Left hindlimb (tissue), 1 donor: ENCODE data around the gene IMPG1.

Experiments
- DNase-seq: peaks from one replicate; pipeline ENCODE4 v3.0.0-alpha.2; 2018

Gene IMPG1, protein sequence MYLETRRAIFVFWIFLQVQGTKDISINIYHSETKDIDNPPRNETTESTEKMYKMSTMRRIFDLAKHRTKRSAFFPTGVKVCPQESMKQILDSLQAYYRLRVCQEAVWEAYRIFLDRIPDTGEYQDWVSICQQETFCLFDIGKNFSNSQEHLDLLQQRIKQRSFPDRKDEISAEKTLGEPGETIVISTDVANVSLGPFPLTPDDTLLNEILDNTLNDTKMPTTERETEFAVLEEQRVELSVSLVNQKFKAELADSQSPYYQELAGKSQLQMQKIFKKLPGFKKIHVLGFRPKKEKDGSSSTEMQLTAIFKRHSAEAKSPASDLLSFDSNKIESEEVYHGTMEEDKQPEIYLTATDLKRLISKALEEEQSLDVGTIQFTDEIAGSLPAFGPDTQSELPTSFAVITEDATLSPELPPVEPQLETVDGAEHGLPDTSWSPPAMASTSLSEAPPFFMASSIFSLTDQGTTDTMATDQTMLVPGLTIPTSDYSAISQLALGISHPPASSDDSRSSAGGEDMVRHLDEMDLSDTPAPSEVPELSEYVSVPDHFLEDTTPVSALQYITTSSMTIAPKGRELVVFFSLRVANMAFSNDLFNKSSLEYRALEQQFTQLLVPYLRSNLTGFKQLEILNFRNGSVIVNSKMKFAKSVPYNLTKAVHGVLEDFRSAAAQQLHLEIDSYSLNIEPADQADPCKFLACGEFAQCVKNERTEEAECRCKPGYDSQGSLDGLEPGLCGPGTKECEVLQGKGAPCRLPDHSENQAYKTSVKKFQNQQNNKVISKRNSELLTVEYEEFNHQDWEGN

GRCh38 chr6:76072562-76072961 is at the start of gene IMPG1:
IMPG1 (minus strand) TSS chr6:76072662; CDS start chr6:76072488, 174 bp downstream.
- DNase-seq: no peak

DNA sequence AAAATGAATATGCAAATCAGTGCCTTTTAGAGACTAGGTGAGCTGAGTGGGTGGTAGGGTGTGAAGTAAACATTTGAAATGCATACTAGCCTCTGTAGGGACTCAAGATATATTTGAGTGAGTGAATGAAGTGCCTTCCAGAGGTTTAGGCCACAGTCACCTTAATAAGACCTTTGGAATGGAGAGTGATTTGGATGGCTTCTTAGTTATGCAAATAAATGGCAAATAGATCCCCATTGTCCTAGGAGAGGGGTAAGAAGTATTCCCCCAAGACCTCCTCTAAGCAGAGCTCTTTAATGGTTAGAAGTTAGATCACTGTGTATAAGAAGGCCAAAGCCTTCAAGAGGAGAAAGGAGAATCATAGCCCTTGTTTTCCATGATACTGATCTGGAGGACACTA is 47.8 kb upstream of the IMPG1 start:
- DNase-seq: no peak

- DNase-seq: no peak
Observed at GRCh38 chr6:76073281-76073680, 819 bp upstream of the IMPG1 start.

- DNase-seq: no peak
Observed at GRCh38 chr6:76057469-76057868, 15.0 kb downstream of the IMPG1 start.

DNA sequence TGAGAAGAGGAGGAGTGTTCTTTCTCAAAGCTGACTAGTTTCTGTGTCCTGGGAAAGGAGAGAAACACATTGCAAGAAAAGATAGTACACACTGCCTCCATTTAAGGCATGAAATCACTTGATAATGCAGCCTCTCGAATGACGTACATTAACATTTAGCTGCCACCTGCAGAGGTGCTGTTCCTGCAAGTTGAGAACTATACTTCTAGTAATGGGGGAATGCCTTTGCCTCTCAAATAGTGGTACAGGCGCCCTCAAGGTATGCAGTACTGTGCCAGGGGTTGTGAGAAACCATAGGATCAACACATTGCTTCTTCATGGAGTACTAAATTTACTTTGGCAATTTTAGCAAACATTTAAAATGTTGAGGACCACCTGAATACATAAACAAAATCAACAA is 20.1 kb downstream of the IMPG1 start:
- no peak for DNase-seq

DNA sequence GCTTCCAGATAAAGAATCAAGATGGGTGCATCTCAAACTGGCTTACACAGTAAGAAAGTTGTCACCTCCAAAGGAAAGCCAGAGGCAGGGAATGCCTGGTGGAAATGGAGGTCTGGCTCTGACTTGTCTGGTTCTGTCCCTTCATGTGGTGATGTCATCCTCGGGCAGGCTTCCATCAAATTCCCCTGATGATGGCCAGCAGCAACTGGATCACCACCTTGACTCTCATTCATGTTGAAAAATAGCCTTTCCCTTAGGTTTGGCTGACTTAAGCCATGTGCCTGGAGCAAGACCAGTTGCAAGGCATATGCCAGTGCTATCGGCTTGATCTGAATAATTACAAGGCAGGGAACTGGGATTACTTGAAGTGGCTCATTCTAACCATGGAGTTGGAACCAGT is 28.8 kb downstream of the IMPG1 start:
- no peak for DNase-seq

GRCh38 chr6:76035713-76036112 is 36.7 kb downstream of the IMPG1 start:
- no peak for DNase-seq

GRCh38 chr6:76026101-76026500 is 46.4 kb downstream of the IMPG1 start:
- no peak for DNase-seq

GRCh38 chr6:76014626-76015530 is 57.6 kb downstream of the IMPG1 start:
- no peak for DNase-seq

GRCh38 chr6:76004202-76004601 is 68.3 kb downstream of the IMPG1 start:
- no peak for DNase-seq

- no peak for DNase-seq
Observed at GRCh38 chr6:76003686-76004085, 68.8 kb downstream of the IMPG1 start.

- DNase-seq: no peak
Observed at GRCh38 chr6:76003113-76003512, 69.3 kb downstream of the IMPG1 start.

DNA sequence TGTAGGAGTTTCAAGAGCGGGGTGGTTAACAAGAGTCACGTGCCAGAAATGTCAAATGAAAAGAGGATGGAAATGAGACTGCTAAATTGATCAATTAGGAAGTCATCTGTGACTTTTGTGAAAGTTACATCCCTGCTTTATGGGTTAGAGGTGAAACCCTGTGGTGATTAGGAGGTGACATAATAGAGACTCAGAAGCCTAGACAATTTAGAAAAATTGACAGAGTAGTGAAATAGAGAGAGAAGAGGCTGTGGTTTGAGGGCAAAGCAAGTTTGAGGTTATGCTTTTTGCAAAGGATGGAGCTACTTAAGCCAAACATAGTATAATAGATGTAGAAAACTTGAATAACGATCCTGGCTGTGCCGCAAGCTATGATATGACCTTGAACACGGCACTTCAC is 71.8 kb downstream of the IMPG1 start:
- DNase-seq: no peak

- DNase-seq: no peak
Observed at GRCh38 chr6:75997696-75998095, 74.8 kb downstream of the IMPG1 start.

DNA sequence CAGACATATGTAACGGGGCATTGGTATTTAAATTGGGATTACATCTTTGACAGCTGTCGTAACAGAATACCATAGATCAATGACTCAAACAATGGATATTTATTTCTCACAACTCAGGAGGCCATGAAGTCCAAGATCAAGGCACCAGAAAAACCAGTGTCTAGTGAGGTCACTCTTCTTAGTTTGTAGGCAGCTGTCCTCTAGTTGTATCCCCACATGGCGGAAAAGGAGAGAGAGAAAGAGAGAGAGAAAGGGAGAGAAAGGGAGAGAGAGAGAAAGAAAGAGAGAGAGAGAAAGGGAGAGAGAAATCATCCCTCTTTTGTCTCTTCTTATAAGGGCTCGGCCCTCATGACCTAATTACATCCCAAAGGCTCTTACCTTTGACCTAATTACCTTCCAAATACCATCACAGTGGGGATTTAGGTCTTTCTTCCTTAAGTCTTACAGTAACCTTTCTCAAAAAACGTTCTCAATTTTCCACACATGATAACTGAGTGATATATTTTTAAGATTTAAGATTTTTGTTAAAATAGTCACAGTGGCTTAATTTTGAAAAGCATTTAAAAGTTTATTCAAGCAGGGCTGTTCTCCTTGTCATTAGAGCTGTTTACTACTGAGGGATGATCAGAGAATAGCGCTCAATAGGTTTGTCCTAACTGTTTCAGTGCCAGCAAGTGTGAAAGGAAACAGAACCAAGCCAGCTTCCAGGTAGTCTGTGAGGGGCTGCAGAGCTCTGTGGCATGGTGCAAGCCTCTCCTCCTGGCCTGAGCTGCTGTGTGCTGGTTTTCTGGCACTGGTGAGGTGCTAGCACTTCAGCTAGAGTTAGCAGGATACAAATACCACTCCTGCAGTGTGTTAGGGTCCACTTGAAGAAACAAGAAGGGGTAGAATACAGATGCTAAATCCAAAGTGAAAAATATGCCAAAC is 79.0 kb downstream of the IMPG1 start:
- DNase-seq: no peak

GRCh38 chr6:75991941-75992340 is 80.5 kb downstream of the IMPG1 start:
- no peak for DNase-seq

- no peak for DNase-seq
Observed at GRCh38 chr6:75986935-75987334, 85.5 kb downstream of the IMPG1 start.

- DNase-seq: no peak
Observed at GRCh38 chr6:75975904-75976303, 96.6 kb downstream of the IMPG1 start.

DNA sequence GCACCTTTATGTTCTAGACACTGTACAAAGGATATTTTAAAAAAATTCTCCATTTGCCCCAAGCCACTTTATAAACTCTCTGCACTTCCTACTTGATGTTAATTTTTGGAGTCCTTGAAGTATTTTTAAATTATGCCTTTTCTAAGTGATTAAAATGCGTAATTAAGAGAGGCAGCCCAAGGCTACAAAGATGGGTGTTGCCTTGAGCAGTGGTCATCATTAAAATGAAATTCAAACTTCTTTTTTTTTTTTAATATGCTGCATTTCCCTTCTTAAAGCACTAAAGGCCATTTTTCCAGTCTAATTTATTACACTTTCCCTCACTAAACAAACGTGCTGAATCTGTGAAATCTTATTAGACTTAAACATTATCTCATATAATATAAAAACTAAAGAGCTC is 102.4 kb downstream of the IMPG1 start:
- no peak for DNase-seq

DNA sequence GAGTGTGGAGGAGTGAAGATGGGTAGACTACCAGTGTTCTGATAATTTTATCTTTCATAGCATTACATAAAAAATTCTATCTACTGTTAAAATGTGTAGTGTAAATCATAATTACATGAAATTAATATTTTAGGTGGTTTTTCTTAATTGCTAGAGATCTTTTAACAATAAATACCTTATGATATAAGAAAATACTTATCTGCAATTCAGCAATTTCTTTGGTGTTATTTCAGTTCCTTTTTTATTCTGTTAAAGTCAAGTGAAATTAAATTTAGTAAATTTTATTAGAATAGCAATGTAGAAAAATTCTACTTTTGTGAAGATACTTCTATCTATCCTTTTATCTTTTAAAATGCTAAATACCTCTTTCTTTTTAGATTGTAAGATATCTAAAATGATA is 104.3 kb downstream of the IMPG1 start:
- no peak for DNase-seq

DNA sequence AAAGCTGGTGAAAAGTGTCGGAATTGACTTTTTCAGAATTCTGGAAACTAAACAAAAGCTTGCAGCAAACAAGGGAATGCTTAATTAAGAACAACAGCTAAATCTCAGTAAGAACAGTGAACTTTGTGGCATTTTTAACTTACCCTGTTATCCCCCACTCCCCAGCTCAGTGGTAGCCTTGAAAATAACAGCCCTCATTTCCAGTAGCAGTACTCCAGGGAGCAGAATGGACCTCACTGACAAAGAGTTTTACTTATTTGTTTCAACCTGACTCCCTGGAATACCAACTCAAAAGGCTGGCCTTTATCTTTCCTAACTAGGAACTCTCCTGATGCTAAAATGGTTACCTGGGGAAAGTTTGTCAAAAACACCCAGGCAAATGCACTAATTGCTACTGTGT is 108.9 kb downstream of the IMPG1 start:
- no peak for DNase-seq

GRCh38 chr6:75952128-75952527 is 120.3 kb downstream of the IMPG1 start:
- no peak for DNase-seq
